B cell (primary cell): ENCODE measurements around the gene PDE4A. TPM values are rescaled to one million over a fixed set of nuclear protein-coding genes. Genes with fewer than 3 reads are reported as not detected.

Experiments used
- ATAC-seq: fragments of 200-7000 bp; cut with Tn5 transposase; one replicate; pipeline ENCODE4 v1.10.0; 2021; ENCODE audit warnings: low read depth, mild to moderate bottlenecking, moderate number of reproducible peaks, moderate library complexity
- CTCF ChIA-PET: fragments of 350-600 bp; sonication (Branson Sonifier 250); formaldehyde crosslinking; loops from one replicate; lab custom pipeline; 2021; ENCODE audit warnings: antibody characterized with exemption, inconsistent platforms; lab: Charles Lee
- POLR2A ChIA-PET: fragments of 350-600 bp; sonication (Branson Sonifier 250); formaldehyde crosslinking; loops from one replicate; lab custom pipeline; 2021; ENCODE audit warnings: antibody characterized with exemption; lab: Charles Lee
- DNase-seq: peaks from one replicate; pipeline ENCODE4 v3.0.0; 2013
- H2AFZ ChIP-seq: 2 replicates; pipeline ENCODE4 v1.6.1; 2012; ENCODE audit warnings: mild to moderate bottlenecking, low read depth, low read length; ENCODE audit not compliant: insufficient read depth, poor library complexity, severe bottlenecking
- H3K27ac ChIP-seq, 2 donors: 1 replicate in 1 of 2; 2 replicates in 1 of 2; pipeline ENCODE4 v1.5.1; 2012 to 2013; ENCODE audit warnings: low read length in 2 of 2, mild to moderate bottlenecking in 2 of 2, moderate library complexity in 1 of 2
- H3K27me3 ChIP-seq, 4 experiments: fragments of 200-600 bp in 1 of 4; sonication (generic) in 1 of 4; replicated peaks in 1 of 4; 1 replicate in 2 of 4; 2 replicates in 2 of 4; pipeline versions ENCODE4 v1.6.1 to v1.7.0; 2013 to 2016; ENCODE audit warnings: low read length in 3 of 4, mild to moderate bottlenecking in 2 of 4, mixed read lengths in 1 of 4, moderate library complexity in 1 of 4; ENCODE audit not compliant: insufficient read depth in 4 of 4, control insufficient read depth in 3 of 4; ENCODE audit errors: control extremely low read depth in 1 of 4
- H3K36me3 ChIP-seq, 2 experiments: replicated peaks in 1 of 2; 1 replicate in 1 of 2; 2 replicates in 1 of 2; pipeline versions ENCODE4 v1.6.1 to v1.7.1; 2013; ENCODE audit warnings: low read length in 1 of 2; ENCODE audit not compliant: insufficient read depth in 2 of 2, control insufficient read depth in 1 of 2; ENCODE audit errors: control extremely low read depth in 1 of 2, extremely low read depth in 1 of 2
- H3K4me1 ChIP-seq, 2 donors: fragments of 200-600 bp in 1 of 2; sonication (generic) in 1 of 2; 1 replicate in 1 of 2; 2 replicates in 1 of 2; pipeline versions ENCODE4 v1.5.1 to v1.6.1; 2013 to 2017; ENCODE audit warnings: low read length in 2 of 2; ENCODE audit not compliant: control insufficient read depth in 2 of 2, insufficient read depth in 2 of 2
- H3K4me2 ChIP-seq: replicated peaks from 2 replicates; pipeline ENCODE3; 2012; ENCODE audit warnings: mild to moderate bottlenecking, low read depth, low read length; ENCODE audit not compliant: poor library complexity, severe bottlenecking
- H3K4me3 ChIP-seq, 5 experiments: fragments of 200-600 bp in 1 of 5; sonication (generic) in 1 of 5; 1 replicate in 3 of 5; 2 replicates in 2 of 5; pipeline versions ENCODE4 v1.5.1 to v1.7.0; 2011 to 2016; ENCODE audit warnings: low read length in 4 of 5, mild to moderate bottlenecking in 4 of 5, low read depth in 2 of 5, control low read depth in 1 of 5, moderate library complexity in 1 of 5; ENCODE audit not compliant: insufficient read depth in 1 of 5; ENCODE audit errors: control extremely low read depth in 1 of 5, extremely low read depth in 1 of 5
- H3K79me2 ChIP-seq: fragments of 200-600 bp; sonication (generic); one replicate; pipeline ENCODE4 v1.6.0; 2016; ENCODE audit warnings: low read length; ENCODE audit not compliant: control insufficient read depth, insufficient read depth
- H3K9ac ChIP-seq: fragments of 200-600 bp; sonication (generic); 2 replicates; pipeline ENCODE4 v1.6.1; 2017; ENCODE audit warnings: mild to moderate bottlenecking, low read length, moderate library complexity
- H3K9me3 ChIP-seq, 3 donors: one replicate each; pipeline versions ENCODE4 v1.6.1 to v1.7.1; 2013; ENCODE audit warnings: low read length in 2 of 3; ENCODE audit not compliant: control insufficient read depth in 2 of 3, insufficient read depth in 1 of 3; ENCODE audit errors: control extremely low read depth in 1 of 3
- H4K20me1 ChIP-seq: 2 replicates; pipeline ENCODE4 v1.6.0; 2012; ENCODE audit warnings: mild to moderate bottlenecking, low read length; ENCODE audit not compliant: insufficient read depth, control insufficient read depth, poor library complexity, severe bottlenecking
- H3K27ac Mint-ChIP-seq: one replicate; pipeline ENCODE4 v1.8.0; 2021; ENCODE audit warnings: mixed read lengths
- H3K27me3 Mint-ChIP-seq: one replicate; pipeline ENCODE4 v1.8.0; 2021; ENCODE audit warnings: mixed read lengths
- H3K4me1 Mint-ChIP-seq: one replicate; pipeline ENCODE4 v1.8.0; 2021; ENCODE audit warnings: mixed read lengths
- H3K4me3 Mint-ChIP-seq: one replicate; pipeline ENCODE4 v1.8.0; 2021; ENCODE audit warnings: mixed read lengths
- H3K9me3 Mint-ChIP-seq: one replicate; pipeline ENCODE4 v1.8.0; 2022; ENCODE audit warnings: mixed read lengths; ENCODE audit not compliant: insufficient read depth
- EZH2 ChIP-seq: IDR thresholded peaks from 2 replicates; pipeline ENCODE4 v1.6.1; 2012; ENCODE audit warnings: borderline replicate concordance, low read depth, mild to moderate bottlenecking, moderate library complexity, low read length; ENCODE audit not compliant: insufficient read depth, poor library complexity, severe bottlenecking
- WGBS: methylation state at CpG from one replicate; pipeline ENCODE4 v1.1.5; 2013; ENCODE audit warnings: missing lambda C conversion rate; ENCODE audit not compliant: insufficient coverage; 5-methylcytosine and 5-hydroxymethylcytosine counted together
- intact Hi-C: fragments of 100-400 bp; cut with micrococcal nuclease; formaldehyde crosslinking; loops from one replicate; pipeline ENCODE4 v1.10.0; 2022
- polyA plus RNA-seq: library from polyadenylated mRNA; depleted of rRNA; stranded (reverse); fragments of >200 nt; gene quantifications from 2 replicates; pipeline ENCODE4 v1.2.3, GENCODE V29; 2012
- total RNA-seq, 2 donors: library from RNA; stranded (reverse); fragments of 120-200 nt in 1 of 2; gene quantifications; 1 replicate in 1 of 2; 2 replicates in 1 of 2; pipeline versions ENCODE4 v1.2.3 to v1.2.4, GENCODE V29; 2013 to 2022
- TF ChIP-seq, protein P1 (sequence below): fragments of 200-600 bp; IDR thresholded peaks from one replicate; pipeline ENCODE4 v1.8.0; 2022; ENCODE audit warnings: antibody characterized with exemption, mild to moderate bottlenecking

The PDE4A gene
- total and polyA plus RNA-seq, 2 donors (not counting 1 experiment from before 2014, with no cell fraction given) = 1.5 to 10.9 TPM

DNA sequence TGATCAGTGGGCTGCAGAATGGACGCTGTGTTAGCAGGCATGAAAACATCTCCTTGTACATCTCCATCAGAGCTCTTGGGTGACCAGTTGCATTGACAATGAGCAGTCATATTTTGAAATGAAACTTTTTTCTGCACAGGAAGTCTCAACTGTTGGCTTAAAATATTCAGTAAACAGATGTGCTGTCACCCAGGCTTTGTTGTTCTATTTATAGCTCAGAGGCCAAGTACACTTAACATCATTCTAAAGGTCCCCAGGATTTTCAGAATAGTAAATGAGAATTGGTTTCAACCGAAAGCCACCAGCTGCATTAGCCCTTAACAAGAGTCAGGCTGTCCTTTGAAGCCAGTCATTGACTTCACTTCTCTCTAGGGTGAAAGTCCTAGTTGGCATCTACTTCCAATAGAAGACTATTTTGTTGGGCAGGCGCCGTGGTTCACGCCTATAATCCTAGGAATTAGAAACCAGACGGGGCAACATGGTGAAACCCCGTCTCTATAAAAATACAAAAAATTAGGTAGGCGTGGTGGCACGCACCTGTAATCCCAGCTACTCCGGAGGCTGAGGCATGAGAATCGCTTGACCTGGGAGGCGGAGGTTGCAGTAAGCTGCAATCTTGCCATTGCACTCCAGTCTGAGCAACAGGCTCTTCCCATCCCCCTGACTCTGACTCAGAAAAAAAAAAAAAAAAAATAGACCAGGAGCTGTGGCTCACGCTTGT, 7.9 kb upstream of the PDE4A start:
- 48% methylated on average over 9 of the region's 13 CpGs for WGBS
- H3K27me3 ChIP-seq = peaks cover 0 to 7% (median 2%) of the 10 kb centered on the region in 4 experiments
- Mint-ChIP-seq H3K27me3 (peaks cover 4% of the 10 kb centered on the region), H3K9me3 (no peaks in the 10 kb centered on the region), H3K27ac (peak overlapping the region; percentile 70), H3K4me1 (peaks cover 67% of the 10 kb centered on the region), H3K4me3 (peak overlapping the region; percentile 74)
- peaks cover 66 to 83% of the 10 kb centered on the region in 2 donors for H3K4me1 ChIP-seq
- TF ChIP-seq, protein P1, sequence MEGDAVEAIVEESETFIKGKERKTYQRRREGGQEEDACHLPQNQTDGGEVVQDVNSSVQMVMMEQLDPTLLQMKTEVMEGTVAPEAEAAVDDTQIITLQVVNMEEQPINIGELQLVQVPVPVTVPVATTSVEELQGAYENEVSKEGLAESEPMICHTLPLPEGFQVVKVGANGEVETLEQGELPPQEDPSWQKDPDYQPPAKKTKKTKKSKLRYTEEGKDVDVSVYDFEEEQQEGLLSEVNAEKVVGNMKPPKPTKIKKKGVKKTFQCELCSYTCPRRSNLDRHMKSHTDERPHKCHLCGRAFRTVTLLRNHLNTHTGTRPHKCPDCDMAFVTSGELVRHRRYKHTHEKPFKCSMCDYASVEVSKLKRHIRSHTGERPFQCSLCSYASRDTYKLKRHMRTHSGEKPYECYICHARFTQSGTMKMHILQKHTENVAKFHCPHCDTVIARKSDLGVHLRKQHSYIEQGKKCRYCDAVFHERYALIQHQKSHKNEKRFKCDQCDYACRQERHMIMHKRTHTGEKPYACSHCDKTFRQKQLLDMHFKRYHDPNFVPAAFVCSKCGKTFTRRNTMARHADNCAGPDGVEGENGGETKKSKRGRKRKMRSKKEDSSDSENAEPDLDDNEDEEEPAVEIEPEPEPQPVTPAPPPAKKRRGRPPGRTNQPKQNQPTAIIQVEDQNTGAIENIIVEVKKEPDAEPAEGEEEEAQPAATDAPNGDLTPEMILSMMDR = no peak
- no peak for TF ChIP-seq EZH2
- intact Hi-C loops = loop anchor here (1.0 kb wide), 1 partner anchor 9 kb away; the partner anchor contains the start of gene CDC37
- no peaks in the 10 kb centered on the region for H3K79me2 ChIP-seq
- ATAC-seq (peak; percentile 18), DNase-seq (peak; percentile 73)
- POLR2A ChIA-PET = interaction anchor here (0.7 to 1.8 kb wide), 7 partner anchors 9 to 162 kb away, joined by 3 to 8 read pairs (median 3); partner anchors contain the start of genes CDC37 and ICAM1
- CTCF ChIA-PET = interaction anchor here (0.7 to 18.8 kb wide), 11 partner anchors 6 to 153 kb away, joined by 3 to 282 read pairs (median 13); partner anchors contain the start of genes CDC37, ICAM5 and PDE4A
- H2AFZ ChIP-seq = peak overlapping the region; percentile 14
- H3K9ac ChIP-seq = peak overlapping the region; percentile 36
- peak overlapping the region; percentile 57 to 78 for H3K27ac ChIP-seq
- H3K4me3 ChIP-seq = peak overlapping the region in 2 of 5 experiments; percentile 15 to 28
- no peaks in the 10 kb centered on the region for H4K20me1 ChIP-seq
- H3K36me3 ChIP-seq = no peaks in the 10 kb centered on the region
- H3K9me3 ChIP-seq = peaks cover 0 to 19% (median 0%) of the 10 kb centered on the region in 3 donors
- peak overlapping the region; percentile 65 for H3K4me2 ChIP-seq
